NCI-H446 (cell line): ENCODE data around the gene CRYGA.
"Not testable (repeated sequence)": the region's sequence is repeated elsewhere in the genome, so short reads cannot be mapped to it uniquely, and the experiment has no call there.

Experiments used
- DNase-seq, 2 experiments: peaks; one replicate each; lab custom pipeline; 2025; lab: John Stamatoyannopoulos, UW

The CRYGA gene

GRCh38 chr2:208127090-208127489 is 36.3 kb downstream of the CRYGA start:
- no peak for DNase-seq

- no peak for DNase-seq
These were observed 38.1 kb downstream of the CRYGA start for GRCh38 chr2:208125251-208125650.

- not testable (repeated sequence) for DNase-seq
These were observed 39.2 kb downstream of the CRYGA start, which contains the start of gene CRYGD for GRCh38 chr2:208124013-208124715. CRYGD (minus strand) TSS chr2:208124524; CDS start chr2:208124473, 51 bp downstream.

GRCh38 chr2:208122248-208122647 is 41.1 kb downstream of the CRYGA start:
- DNase-seq, result no peak

GRCh38 chr2:208118918-208119317 is 44.5 kb downstream of the CRYGA start:
- no peak for DNase-seq

GRCh38 chr2:208117390-208117789 is 46.0 kb downstream of the CRYGA start:
- DNase-seq, result not testable (repeated sequence)

GRCh38 chr2:208112969-208113368 is 50.4 kb downstream of the CRYGA start:
- no peak for DNase-seq

- not testable (repeated sequence) for DNase-seq
These were observed 51.1 kb downstream of the CRYGA start for GRCh38 chr2:208112273-208112745.
